Stomach smooth muscle (tissue), 2 donors: ENCODE data around the gene FBN2.

Experiments
- H3K27ac ChIP-seq: one replicate; pipeline ENCODE4 v1.7.0; 2013; ENCODE audit warnings: mild to moderate bottlenecking, low read length, inconsistent platforms
- H3K27me3 ChIP-seq, 2 donors: one replicate each; pipeline ENCODE4 v1.7.0; 2013; ENCODE audit warnings: low read length in 2 of 2; ENCODE audit not compliant: insufficient read depth in 2 of 2, control insufficient read depth in 1 of 2
- H3K36me3 ChIP-seq, 2 donors: one replicate each; pipeline ENCODE4 v1.7.0; 2013; ENCODE audit warnings: low read length in 2 of 2; ENCODE audit not compliant: control insufficient read depth in 2 of 2, insufficient read depth in 2 of 2
- H3K4me1 ChIP-seq: one replicate; pipeline ENCODE4 v1.7.0; 2013; ENCODE audit warnings: low read length; ENCODE audit not compliant: control insufficient read depth, insufficient read depth
- H3K4me3 ChIP-seq, 2 donors: one replicate each; pipeline ENCODE4 v1.7.0; 2013; ENCODE audit warnings: low read length in 2 of 2
- H3K9ac ChIP-seq, 2 donors: one replicate each; pipeline ENCODE4 v1.7.0; 2013; ENCODE audit warnings: low read length in 2 of 2, mild to moderate bottlenecking in 1 of 2
- H3K9me3 ChIP-seq, 2 donors: one replicate each; pipeline ENCODE4 v1.7.0; 2013; ENCODE audit warnings: low read length in 2 of 2; ENCODE audit not compliant: control insufficient read depth in 2 of 2
- donor health status: healthy.
- donor health status: Pancreatic carcinoma.

Gene FBN2

DNA sequence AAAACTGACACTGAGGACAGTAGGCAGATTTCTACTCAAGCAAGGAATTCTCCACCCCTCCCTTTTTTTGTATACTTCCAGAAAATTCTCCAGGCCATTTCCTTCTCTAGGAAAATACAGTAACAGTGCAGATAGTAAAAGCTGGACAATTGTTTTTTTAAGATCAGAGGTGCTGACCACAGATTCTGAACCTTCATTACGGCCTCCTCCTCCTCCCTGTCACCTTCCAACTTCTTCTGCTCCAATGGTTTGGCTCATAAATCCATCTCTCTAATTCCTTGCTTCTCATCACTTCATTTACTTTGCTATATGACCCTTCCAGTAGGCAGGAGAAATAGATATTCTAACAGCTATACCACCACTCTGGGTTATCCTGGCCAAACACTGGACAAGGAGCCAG lies 220.6 kb downstream of the FBN2 start:
- no peaks in the 10 kb centered on the region for H3K4me1 ChIP-seq
- no peak overlapping the region for H3K4me3 ChIP-seq
- H3K9me3 ChIP-seq = no peaks in the 10 kb centered on the region
- no peaks in the 10 kb centered on the region for H3K27me3 ChIP-seq
- H3K27ac ChIP-seq = no peak overlapping the region
- no peak overlapping the region for H3K9ac ChIP-seq
- H3K36me3 ChIP-seq = no peaks in the 10 kb centered on the region

DNA sequence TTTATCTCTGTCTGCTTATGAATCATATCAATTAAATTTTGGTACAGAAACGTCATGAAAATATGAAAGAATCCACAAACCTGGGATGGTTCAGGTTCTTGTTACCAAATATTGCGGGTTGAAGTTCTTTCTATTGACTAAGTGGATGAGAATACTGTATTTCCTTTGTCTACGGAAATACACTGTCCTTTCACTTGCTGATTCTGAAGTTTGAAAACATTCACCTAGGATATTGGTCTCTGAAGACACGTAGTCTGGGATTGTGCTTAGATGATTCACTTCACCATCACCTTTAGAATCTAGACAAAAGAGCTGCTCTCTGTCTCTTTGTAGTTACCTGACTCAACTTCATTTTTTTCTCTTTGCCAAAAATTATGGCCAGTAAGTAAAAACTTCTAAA lies 222.4 kb downstream of the FBN2 start:
- H3K4me3 ChIP-seq = no peak overlapping the region
- H3K9ac ChIP-seq = no peak overlapping the region
- H3K27me3 ChIP-seq = no peaks in the 10 kb centered on the region
- H3K27ac ChIP-seq = no peak overlapping the region
- no peaks in the 10 kb centered on the region for H3K4me1 ChIP-seq
- H3K36me3 ChIP-seq = no peaks in the 10 kb centered on the region
- no peaks in the 10 kb centered on the region for H3K9me3 ChIP-seq

DNA sequence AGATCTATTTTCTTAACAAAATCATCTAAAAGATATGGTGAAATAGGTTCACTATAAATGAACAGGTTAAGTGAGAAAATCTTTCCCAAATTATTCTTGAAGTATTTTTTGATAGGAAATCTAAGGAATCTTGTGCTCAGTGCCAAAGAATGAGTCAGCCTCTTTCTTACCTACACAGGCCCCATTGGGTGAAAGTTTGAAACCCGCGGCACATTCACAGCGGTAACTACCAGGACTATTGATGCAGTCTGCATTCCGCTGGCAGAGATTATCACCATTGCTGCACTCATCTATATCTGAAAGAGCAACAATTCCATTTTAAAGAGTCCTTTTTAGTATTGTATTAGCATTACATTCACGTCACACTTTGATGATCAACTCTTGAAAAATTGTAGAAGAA lies 232.7 kb downstream of the FBN2 start:
- Histone ChIP-seq H3K9me3 (no peaks in the 10 kb centered on the region), H3K4me1 (no peaks in the 10 kb centered on the region), H3K9ac (no peak overlapping the region), H3K27me3 (no peaks in the 10 kb centered on the region), H3K27ac (no peak overlapping the region), H3K36me3 (no peaks in the 10 kb centered on the region), H3K4me3 (no peak overlapping the region)

DNA sequence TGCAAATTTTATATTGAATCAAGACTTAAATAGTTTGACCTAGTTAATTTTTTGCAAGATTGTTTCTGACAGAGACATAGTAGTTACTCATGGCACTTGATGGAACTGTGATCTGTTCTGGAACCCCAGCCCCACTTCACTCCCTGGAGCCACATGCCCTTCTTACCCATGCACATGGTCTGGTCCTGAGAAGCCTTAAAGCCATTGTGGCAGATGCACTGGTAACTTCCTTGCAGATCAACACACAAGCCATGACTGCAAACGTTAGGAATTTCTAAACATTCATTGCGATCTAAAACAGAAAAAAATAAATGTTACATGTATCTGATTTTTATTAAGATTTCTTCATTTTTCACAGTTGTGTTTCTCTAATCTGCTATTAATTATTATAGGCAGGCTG lies 233.3 kb downstream of the FBN2 start:
- no peak overlapping the region for H3K27ac ChIP-seq
- H3K9me3 ChIP-seq = no peaks in the 10 kb centered on the region
- H3K9ac ChIP-seq = no peak overlapping the region
- H3K27me3 ChIP-seq = no peaks in the 10 kb centered on the region
- no peak overlapping the region for H3K4me3 ChIP-seq
- no peaks in the 10 kb centered on the region for H3K4me1 ChIP-seq
- no peaks in the 10 kb centered on the region for H3K36me3 ChIP-seq

DNA sequence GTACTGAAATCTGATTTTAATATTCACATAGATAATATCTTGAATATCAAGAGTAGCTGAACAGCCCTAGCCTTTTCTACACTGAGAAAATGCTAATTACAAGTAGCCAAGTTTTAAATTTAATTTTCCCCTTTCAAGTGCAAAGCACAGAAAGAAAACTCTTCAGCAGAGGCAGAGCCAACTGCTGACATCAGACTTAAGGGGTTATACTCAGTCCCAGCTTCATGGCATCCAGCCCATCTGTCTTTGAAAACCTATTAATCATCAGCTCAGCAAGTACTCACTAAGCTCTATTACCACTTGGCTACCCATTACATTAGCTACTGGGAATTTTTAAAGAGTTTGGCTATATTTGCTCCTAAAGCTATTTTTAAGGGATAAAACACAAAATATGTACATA lies 234.0 kb downstream of the FBN2 start:
- H3K27ac ChIP-seq = no peak overlapping the region
- no peaks in the 10 kb centered on the region for H3K4me1 ChIP-seq
- no peaks in the 10 kb centered on the region for H3K9me3 ChIP-seq
- H3K36me3 ChIP-seq = no peaks in the 10 kb centered on the region
- no peak overlapping the region for H3K4me3 ChIP-seq
- no peaks in the 10 kb centered on the region for H3K27me3 ChIP-seq
- H3K9ac ChIP-seq = no peak overlapping the region

DNA sequence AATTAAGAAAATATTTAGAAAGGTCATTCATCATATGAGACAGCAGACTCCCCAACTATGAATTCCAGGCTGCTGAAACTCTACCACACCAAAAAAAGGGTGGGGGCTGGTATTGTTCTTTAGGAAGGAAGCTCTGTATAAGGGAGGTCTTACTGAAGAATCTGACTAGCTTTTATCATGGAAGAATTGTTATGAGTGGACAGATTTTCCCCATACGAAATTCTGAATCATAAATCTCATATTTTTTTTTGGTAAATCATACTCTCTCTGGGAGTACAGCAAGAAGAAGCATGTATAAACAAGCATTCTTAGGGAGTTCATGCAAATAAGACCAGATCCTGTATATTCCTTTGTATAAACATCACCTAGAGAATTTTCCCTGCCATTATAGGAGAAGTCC lies 234.5 kb downstream of the FBN2 start:
- no peaks in the 10 kb centered on the region for H3K36me3 ChIP-seq
- no peaks in the 10 kb centered on the region for H3K27me3 ChIP-seq
- no peaks in the 10 kb centered on the region for H3K4me1 ChIP-seq
- no peak overlapping the region for H3K9ac ChIP-seq
- no peak overlapping the region for H3K4me3 ChIP-seq
- H3K27ac ChIP-seq = no peak overlapping the region
- no peaks in the 10 kb centered on the region for H3K9me3 ChIP-seq

DNA sequence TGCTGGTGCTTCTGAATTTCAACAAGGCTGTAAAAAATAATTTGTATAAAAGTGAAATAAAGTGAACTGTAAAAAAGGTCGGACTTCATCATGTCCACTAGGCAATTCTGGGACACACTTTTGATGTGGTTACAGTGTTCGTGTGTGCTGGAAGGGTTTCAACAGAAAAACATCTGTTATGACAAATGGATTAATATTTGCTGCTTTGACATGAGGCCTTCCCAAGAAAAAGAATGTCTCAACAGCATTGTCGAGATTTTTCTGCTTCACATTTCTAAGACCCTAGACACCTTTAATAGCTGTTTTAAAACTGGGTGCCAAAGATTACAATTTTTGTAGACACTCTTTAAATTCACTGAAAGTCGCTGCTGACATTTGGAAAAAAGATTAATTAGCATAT lies 237.9 kb downstream of the FBN2 start:
- H3K4me1 ChIP-seq = no peaks in the 10 kb centered on the region
- H3K4me3 ChIP-seq = no peak overlapping the region
- no peaks in the 10 kb centered on the region for H3K9me3 ChIP-seq
- no peaks in the 10 kb centered on the region for H3K36me3 ChIP-seq
- H3K9ac ChIP-seq = no peak overlapping the region
- no peak overlapping the region for H3K27ac ChIP-seq
- H3K27me3 ChIP-seq = no peaks in the 10 kb centered on the region

DNA sequence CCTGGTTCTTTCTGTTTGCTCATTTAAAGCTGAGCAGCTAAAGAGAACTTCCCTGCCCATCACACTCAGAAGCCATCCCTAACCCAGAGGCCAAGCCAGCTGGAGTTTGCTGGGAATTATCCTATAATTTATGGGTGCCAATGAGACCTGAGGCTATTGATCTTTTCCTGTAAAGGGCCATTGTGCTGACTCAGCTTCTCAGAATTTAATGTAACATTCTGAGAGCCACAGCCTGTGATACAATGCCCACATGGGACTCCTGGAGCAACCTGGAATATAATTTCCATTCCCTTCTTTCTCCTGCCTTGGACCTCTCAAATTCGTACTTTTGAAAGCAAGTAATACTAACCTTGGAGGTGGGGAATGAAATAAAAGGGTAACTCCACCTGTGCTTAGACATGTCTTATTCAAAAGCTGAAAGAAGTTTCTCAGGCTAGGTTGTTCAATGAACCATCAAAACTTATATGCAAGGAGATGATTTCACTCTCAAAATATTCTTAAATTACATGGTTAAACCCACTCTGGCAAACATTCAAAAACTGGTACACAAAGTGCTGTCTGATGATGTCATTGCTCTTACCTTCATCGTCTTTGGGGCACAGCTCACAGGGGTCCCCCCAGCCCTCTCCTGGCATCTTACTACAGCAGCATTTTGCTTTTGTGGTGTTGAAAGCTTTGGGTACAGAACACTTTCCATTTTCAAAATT lies 247.7 kb downstream of the FBN2 start:
- Histone ChIP-seq H3K4me3 (no peak overlapping the region), H3K36me3 (no peaks in the 10 kb centered on the region), H3K9ac (no peak overlapping the region), H3K27ac (no peak overlapping the region), H3K9me3 (no peaks in the 10 kb centered on the region), H3K4me1 (no peaks in the 10 kb centered on the region), H3K27me3 (no peaks in the 10 kb centered on the region)

DNA sequence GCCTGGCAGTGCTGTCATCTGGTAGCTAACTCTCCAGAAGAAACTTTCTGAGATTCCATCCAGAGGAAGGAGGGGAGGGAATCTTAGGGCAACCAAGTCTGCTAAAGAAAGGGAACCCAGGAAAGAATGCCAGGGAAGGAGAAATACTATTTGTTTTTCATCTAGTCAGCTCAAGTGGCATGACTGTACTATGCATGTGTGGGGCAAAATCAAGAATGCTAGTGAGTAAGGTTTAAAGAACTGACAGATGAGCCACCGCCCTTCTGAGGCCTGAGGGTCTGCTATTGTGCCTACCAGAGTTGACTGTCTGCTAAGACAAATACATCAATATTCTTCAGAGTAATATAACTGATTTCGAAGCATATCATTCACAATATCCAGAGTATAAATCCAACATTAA lies 250.3 kb downstream of the FBN2 start:
- no peaks in the 10 kb centered on the region for H3K4me1 ChIP-seq
- H3K9me3 ChIP-seq = no peaks in the 10 kb centered on the region
- no peaks in the 10 kb centered on the region for H3K36me3 ChIP-seq
- H3K27ac ChIP-seq = no peak overlapping the region
- H3K9ac ChIP-seq = no peak overlapping the region
- no peaks in the 10 kb centered on the region for H3K27me3 ChIP-seq
- no peak overlapping the region for H3K4me3 ChIP-seq

DNA sequence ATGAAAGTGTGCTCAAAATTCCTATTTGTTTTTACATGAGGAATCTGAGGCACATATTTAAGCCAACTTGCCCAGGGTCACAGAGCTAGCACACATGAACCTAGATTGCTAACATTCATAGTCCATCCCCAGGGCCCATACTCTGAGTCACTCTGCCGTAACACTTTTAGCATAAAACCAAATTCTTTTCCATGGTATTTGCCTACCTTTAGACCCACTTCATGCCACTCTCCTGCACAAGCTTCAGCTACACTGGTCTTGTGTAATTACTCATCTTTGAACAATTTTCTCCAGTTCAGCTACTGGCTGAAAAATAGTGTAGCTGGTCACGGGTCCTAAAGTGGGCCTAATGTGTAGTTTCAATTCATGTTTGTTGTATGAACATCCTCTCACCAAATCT lies 253.8 kb downstream of the FBN2 start:
- Histone ChIP-seq H3K27me3 (no peaks in the 10 kb centered on the region), H3K9ac (no peak overlapping the region), H3K27ac (no peak overlapping the region), H3K4me3 (no peak overlapping the region), H3K36me3 (no peaks in the 10 kb centered on the region), H3K9me3 (no peaks in the 10 kb centered on the region), H3K4me1 (no peaks in the 10 kb centered on the region)

DNA sequence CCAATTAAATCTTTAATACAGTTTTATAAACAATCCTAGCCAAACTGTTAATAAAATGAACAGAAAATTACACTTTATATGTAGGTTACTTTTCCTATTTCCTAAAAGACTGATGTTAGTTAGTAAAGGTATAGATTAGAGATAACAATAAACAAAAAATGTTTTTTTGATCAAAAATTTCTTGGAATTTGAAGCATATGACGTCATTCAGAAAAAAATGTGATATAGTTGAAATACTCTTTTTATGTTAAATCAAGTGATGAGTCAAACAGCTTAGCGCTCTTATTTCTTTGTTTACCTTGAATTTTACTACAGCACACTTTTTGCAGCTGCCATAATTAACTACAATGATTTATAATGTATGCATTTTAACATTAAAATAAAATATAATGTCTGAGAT lies 258.7 kb downstream of the FBN2 start:
- Histone ChIP-seq H3K9ac (no peak overlapping the region), H3K4me3 (no peak overlapping the region), H3K9me3 (no peaks in the 10 kb centered on the region), H3K27me3 (no peaks in the 10 kb centered on the region), H3K4me1 (no peaks in the 10 kb centered on the region), H3K36me3 (no peaks in the 10 kb centered on the region), H3K27ac (no peak overlapping the region)
